Esophagus squamous epithelium (tissue), 5 donors: ENCODE measurements around the gene WWOX. TPM values are rescaled to one million over a fixed set of nuclear protein-coding genes. Genes with fewer than 3 reads are reported as not detected.

Experiments used
- DNase-seq: peaks from one replicate; lab custom pipeline; 2025; lab: John Stamatoyannopoulos, UW
- H3K27ac ChIP-seq, 4 donors: fragments of 200-600 bp; sonication (generic); one replicate each; pipeline ENCODE4 v1.5.1; 2016 to 2019; ENCODE audit warnings: mild to moderate bottlenecking in 1 of 4
- H3K27me3 ChIP-seq, 4 donors: fragments of 200-600 bp; sonication (generic); 1 replicate in 3 of 4; 2 replicates in 1 of 4; pipeline versions ENCODE4 v1.5.1 to v1.6.0; 2017 to 2021; ENCODE audit warnings: antibody characterized with exemption in 1 of 4
- H3K36me3 ChIP-seq, 3 donors: fragments of 200-600 bp; sonication (generic); one replicate each; pipeline ENCODE4 v1.5.1; 2016 to 2019
- H3K4me1 ChIP-seq, 3 donors: fragments of 200-600 bp; sonication (generic); one replicate each; pipeline ENCODE4 v1.5.1; 2017 to 2019
- H3K4me3 ChIP-seq, 4 donors: fragments of 200-600 bp; sonication (generic); 1 replicate in 3 of 4; 2 replicates in 1 of 4; pipeline ENCODE4 v1.5.1; 2016 to 2019; ENCODE audit warnings: mild to moderate bottlenecking in 2 of 4, moderate library complexity in 1 of 4
- H3K9me3 ChIP-seq, 3 donors: fragments of 200-600 bp; sonication (generic); one replicate each; pipeline ENCODE4 v1.5.1; 2016 to 2019
- POLR2A ChIP-seq, 4 donors: fragments of 450-650 bp; IDR thresholded peaks; one replicate each; pipeline ENCODE4 v1.6.1; 2017; ENCODE audit warnings: antibody characterized with exemption in 4 of 4, mild to moderate bottlenecking in 4 of 4, moderate library complexity in 3 of 4
- WGBS, 2 donors: methylation state at CpG; one replicate each; pipeline ENCODE4 v1.1.5; 2018; 5-methylcytosine and 5-hydroxymethylcytosine counted together
- intact Hi-C: fragments of 100-400 bp; cut with DNase I; formaldehyde crosslinking; loops from one replicate; pipeline ENCODE4 v1.15.0; 2022
- total RNA-seq, 4 donors: library from RNA; depleted of rRNA; stranded (reverse); fragments of >200 nt; gene quantifications; one replicate each; pipeline ENCODE4 v1.1.0, GENCODE V29; 2016
- TF ChIP-seq, protein P1 (sequence below), 6 experiments: fragments of 450-650 bp in 4 of 6; fragments of 200-600 bp in 2 of 6; sonication (generic) in 2 of 6; IDR thresholded peaks; one replicate each; pipeline ENCODE4 v1.5.1; 2016 to 2019; ENCODE audit warnings: antibody characterized with exemption in 6 of 6, mild to moderate bottlenecking in 4 of 6, moderate library complexity in 4 of 6
- donor health status: DM: yes; HTN: yes; CAD: no.

The WWOX gene
- total RNA-seq, 4 donors from 2014 or later = 20.9 to 31.1 (median 27.5) TPM

DNA sequence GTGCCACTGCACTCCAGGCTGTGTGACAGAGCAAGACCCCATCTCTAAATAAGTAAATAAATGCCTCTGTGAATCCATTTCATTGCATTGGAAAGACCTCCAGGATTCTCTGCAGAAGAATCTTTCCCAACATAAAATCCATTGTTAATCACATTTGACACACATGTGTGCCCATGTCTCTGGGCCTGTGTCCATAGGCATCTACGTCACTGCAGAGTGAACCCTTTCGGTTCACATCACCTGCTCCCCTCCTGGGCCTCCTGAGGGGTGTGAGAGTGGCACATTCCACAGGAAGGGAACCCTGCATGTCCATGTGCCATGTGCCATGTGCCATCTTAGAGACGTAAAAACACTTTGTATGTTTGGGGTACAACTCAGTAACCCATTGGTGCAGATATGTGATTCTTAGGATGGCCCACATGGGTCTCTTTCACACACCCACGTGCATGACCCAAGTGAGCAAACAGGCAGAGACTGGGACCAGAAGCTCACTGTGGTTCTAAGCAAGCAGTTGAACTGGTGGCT is 1073.6 kb downstream of the WWOX start:
- H3K36me3 ChIP-seq = no peaks in the 10 kb centered on the region
- H3K4me1 ChIP-seq = peaks cover 0 to 17% (median 12%) of the 10 kb centered on the region in 3 donors
- 93 to 94% methylated on average over 3 to 4 of the region's 4 CpGs for WGBS, 2 donors
- TF ChIP-seq, protein P1, sequence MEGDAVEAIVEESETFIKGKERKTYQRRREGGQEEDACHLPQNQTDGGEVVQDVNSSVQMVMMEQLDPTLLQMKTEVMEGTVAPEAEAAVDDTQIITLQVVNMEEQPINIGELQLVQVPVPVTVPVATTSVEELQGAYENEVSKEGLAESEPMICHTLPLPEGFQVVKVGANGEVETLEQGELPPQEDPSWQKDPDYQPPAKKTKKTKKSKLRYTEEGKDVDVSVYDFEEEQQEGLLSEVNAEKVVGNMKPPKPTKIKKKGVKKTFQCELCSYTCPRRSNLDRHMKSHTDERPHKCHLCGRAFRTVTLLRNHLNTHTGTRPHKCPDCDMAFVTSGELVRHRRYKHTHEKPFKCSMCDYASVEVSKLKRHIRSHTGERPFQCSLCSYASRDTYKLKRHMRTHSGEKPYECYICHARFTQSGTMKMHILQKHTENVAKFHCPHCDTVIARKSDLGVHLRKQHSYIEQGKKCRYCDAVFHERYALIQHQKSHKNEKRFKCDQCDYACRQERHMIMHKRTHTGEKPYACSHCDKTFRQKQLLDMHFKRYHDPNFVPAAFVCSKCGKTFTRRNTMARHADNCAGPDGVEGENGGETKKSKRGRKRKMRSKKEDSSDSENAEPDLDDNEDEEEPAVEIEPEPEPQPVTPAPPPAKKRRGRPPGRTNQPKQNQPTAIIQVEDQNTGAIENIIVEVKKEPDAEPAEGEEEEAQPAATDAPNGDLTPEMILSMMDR (IDR thresholded peaks at IDR 0.05) = no peak
- TF ChIP-seq POLR2A (IDR thresholded peaks at IDR 0.05) = no peak
- H3K4me3 ChIP-seq = no peak overlapping the region
- no peak overlapping the region for H3K27ac ChIP-seq
- intact Hi-C loops = no loop called here
- no peak for DNase-seq
- peaks cover 0 to 11% (median 0%) of the 10 kb centered on the region in 3 donors for H3K9me3 ChIP-seq
- H3K27me3 ChIP-seq = no peaks in the 10 kb centered on the region

DNA sequence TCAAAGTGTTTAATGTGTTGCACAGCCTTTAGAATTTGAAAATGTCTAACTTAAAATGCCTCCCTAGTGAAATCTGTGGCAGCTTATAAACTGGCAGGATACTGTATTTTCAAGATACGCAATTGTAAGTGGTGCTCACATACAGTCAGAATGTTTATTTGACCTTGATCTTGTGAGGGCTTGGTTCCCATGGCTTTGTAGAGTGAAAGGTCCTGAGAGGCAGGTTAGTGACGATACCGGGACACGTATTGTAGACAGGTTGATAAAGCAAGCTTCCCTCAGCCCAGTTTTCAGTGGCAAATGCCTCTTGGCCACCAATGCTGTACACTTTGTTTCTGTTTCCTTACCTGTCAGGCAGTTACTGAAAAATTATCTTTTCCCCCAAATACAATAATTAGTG is 1074.5 kb downstream of the WWOX start:
- peaks cover 0 to 7% (median 0%) of the 10 kb centered on the region in 3 donors for H3K9me3 ChIP-seq
- intact Hi-C loops = no loop called here
- H3K4me1 ChIP-seq = peaks cover 0 to 9% (median 9%) of the 10 kb centered on the region in 3 donors
- no peaks in the 10 kb centered on the region for H3K27me3 ChIP-seq
- no peak for DNase-seq
- TF ChIP-seq POLR2A (IDR thresholded peaks at IDR 0.05) = no peak
- TF ChIP-seq, protein P1 (IDR thresholded peaks at IDR 0.05) = no peak
- no peaks in the 10 kb centered on the region for H3K36me3 ChIP-seq
- H3K4me3 ChIP-seq = no peak overlapping the region
- WGBS, 2 donors = 87 to 96% methylated on average over 4 of the region's 4 CpGs
- no peak overlapping the region for H3K27ac ChIP-seq

DNA sequence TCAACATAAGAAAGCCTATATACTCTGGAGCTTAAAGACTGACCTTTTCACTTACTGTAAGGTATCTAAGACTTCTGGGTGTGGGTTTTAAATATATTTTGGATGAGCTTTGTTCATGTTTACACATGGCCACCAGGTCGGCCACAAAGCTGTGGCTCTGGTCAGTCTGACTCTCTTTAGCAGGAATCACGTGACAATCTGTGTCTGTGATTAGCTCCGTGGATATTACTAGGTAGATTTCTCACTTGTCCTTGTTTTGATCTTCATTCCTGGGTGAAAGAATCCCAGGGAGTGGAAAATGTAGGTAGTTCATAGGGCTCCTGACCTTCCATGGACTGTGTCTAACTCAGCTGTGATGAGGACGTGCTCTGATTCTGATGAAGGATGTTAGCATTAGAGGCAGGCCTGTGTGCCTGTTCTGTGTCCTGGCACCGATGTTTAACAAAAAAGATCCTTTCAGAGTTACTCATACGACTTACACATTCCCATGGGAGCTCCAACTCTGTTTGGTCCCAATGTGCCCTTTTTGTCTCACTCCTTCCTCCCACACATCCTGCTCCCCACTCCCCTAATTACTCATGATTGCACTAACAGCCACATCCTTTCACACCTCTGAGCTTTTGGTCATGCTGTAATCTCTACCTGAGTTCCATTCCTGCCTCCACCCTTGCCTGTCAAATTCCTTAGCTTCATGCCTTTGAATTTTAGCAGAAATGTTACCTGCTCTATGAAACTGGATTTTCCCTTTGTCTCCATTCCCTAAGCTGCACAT is 1076.0 kb downstream of the WWOX start:
- Histone ChIP-seq H3K27me3 (no peaks in the 10 kb centered on the region), H3K9me3 (peaks cover 0 to 7% (median 0%) of the 10 kb centered on the region in 3 donors), H3K4me3 (no peak overlapping the region), H3K36me3 (no peaks in the 10 kb centered on the region), H3K27ac (no peak overlapping the region), H3K4me1 (peaks cover 0 to 3% (median 0%) of the 10 kb centered on the region in 3 donors)
- TF ChIP-seq, protein P1 (IDR thresholded peaks at IDR 0.05) = no peak
- TF ChIP-seq POLR2A (IDR thresholded peaks at IDR 0.05) = no peak
- 65 to 69% methylated on average over 6 of the region's 6 CpGs for WGBS, 2 donors
- DNase-seq = no peak
- intact Hi-C loops = no loop called here

DNA sequence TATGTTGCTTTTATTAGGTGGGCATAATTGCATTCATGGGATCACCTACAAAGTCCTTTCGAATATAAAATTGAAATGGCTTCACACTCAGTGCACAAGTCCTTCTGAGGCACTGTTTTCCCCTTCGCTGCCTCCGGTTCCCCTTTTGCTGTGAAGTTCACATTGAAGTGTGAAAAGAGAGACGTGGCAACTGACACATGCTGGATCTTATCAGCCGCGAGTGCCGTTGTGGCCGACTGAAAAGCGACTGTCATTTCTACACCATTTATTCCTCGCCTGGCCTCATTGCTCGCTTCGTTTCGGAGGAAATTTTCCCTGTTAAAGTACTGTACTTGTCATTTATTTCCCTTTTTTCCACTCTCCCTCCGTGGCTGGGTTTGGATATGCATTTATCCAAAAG is 1077.6 kb downstream of the WWOX start:
- 71 to 79% methylated on average over 14 of the region's 14 CpGs for WGBS, 2 donors
- peaks cover 0 to under 1% (median 0%) of the 10 kb centered on the region in 3 donors for H3K4me1 ChIP-seq
- H3K27ac ChIP-seq = no peak overlapping the region
- intact Hi-C loops = no loop called here
- DNase-seq = no peak
- H3K9me3 ChIP-seq = peaks cover 0 to 7% (median 0%) of the 10 kb centered on the region in 3 donors
- no peaks in the 10 kb centered on the region for H3K36me3 ChIP-seq
- TF ChIP-seq POLR2A (IDR thresholded peaks at IDR 0.05) = no peak
- TF ChIP-seq, protein P1 (IDR thresholded peaks at IDR 0.05) = no peak
- H3K27me3 ChIP-seq = no peaks in the 10 kb centered on the region
- no peak overlapping the region for H3K4me3 ChIP-seq

DNA sequence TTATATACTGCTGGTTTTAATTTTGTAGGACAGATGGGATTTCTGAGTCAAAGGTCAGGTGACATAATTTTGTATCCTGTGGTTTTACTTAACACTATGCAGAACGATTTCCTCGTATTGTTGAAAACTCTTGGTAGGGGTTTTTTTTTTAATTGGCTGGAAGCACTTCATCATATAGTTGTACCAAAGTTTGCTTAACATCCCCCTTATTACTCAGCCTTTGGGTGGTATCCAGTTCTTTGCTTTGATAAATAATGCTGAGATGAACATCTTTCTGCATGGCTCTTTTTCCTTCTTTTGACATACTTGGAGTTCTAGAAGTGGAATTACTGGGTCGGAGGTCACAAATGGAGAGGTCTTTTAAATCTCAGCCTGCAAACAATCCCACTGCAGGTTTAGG is 1082.0 kb downstream of the WWOX start:
- no peaks in the 10 kb centered on the region for H3K27me3 ChIP-seq
- no peak overlapping the region for H3K27ac ChIP-seq
- no peaks in the 10 kb centered on the region for H3K36me3 ChIP-seq
- 65 to 70% methylated on average over 3 of the region's 3 CpGs for WGBS, 2 donors
- H3K4me3 ChIP-seq = no peak overlapping the region
- H3K9me3 ChIP-seq = no peaks in the 10 kb centered on the region
- no peak for DNase-seq
- peaks cover 0 to 3% (median 0%) of the 10 kb centered on the region in 3 donors for H3K4me1 ChIP-seq
- TF ChIP-seq, protein P1 (IDR thresholded peaks at IDR 0.05) = no peak
- TF ChIP-seq POLR2A (IDR thresholded peaks at IDR 0.05) = no peak
- intact Hi-C loops = no loop called here
